Body of pancreas (tissue), 4 donors: Measurements from ENCODE around the gene SNX21. TPM values are rescaled to one million over a fixed set of nuclear protein-coding genes. Genes with fewer than 3 reads are reported as not detected.
A peak's percentile ranks its signal among the peaks of the same experiment; 100 is the strongest.

Experiments
- ATAC-seq: fragments of 150-250 bp; one replicate; pipeline ENCODE4 v1.9.1; 2016
- DNase-seq, 4 donors: peaks; one replicate each; pipeline ENCODE4 v3.0.0-alpha.2; 2019
- H3K27ac ChIP-seq, 4 donors: fragments of 200-600 bp; sonication (generic); 1 replicate in 3 of 4; 2 replicates in 1 of 4; pipeline versions ENCODE4 v1.5.1 to v1.6.1; 2016 to 2019; ENCODE audit warnings: mild to moderate bottlenecking in 1 of 4, mixed read lengths in 1 of 4, moderate library complexity in 1 of 4
- H3K27me3 ChIP-seq, 2 donors: fragments of 200-600 bp; sonication (generic); one replicate each; pipeline ENCODE4 v1.6.0; 2016; ENCODE audit warnings: mild to moderate bottlenecking in 1 of 2
- H3K36me3 ChIP-seq, 2 donors: fragments of 200-600 bp; sonication (generic); replicated peaks in 1 of 2; 2 replicates each; pipeline ENCODE4 v1.5.1; 2016; ENCODE audit warnings: low read depth in 2 of 2; ENCODE audit not compliant: insufficient read depth in 1 of 2
- H3K4me1 ChIP-seq: fragments of 200-600 bp; sonication (generic); one replicate; pipeline ENCODE4 v1.6.0; 2016
- H3K4me3 ChIP-seq, 2 donors: fragments of 200-600 bp; sonication (generic); 1 replicate in 1 of 2; 2 replicates in 1 of 2; pipeline ENCODE4 v1.5.1; 2016 to 2019
- H3K9me3 ChIP-seq, 3 donors: fragments of 200-600 bp; sonication (generic); 1 replicate in 2 of 3; 2 replicates in 1 of 3; pipeline ENCODE4 v1.5.1; 2016
- POLR2A ChIP-seq, 3 donors: fragments of 450-650 bp; IDR thresholded peaks; one replicate each; pipeline ENCODE4 v1.6.1; 2016; ENCODE audit warnings: antibody characterized with exemption in 3 of 3, mild to moderate bottlenecking in 2 of 3
- WGBS, 2 donors: methylation state at CpG; one replicate each; pipeline ENCODE4 v1.1.5; 2017; 5-methylcytosine and 5-hydroxymethylcytosine counted together
- intact Hi-C: fragments of 100-400 bp; cut with DNase I; formaldehyde crosslinking; loops from one replicate; pipeline ENCODE4 v1.15.1; 2023
- total RNA-seq, 2 donors: library from RNA; depleted of rRNA; stranded (reverse); fragments of >200 nt; gene quantifications; one replicate each; pipeline ENCODE4 v1.1.0, GENCODE V29; 2016
- TF ChIP-seq, protein P1 (sequence below), 7 experiments: fragments of 450-650 bp in 4 of 7; fragments of 200-600 bp in 3 of 7; sonication (generic) in 3 of 7; IDR thresholded peaks; one replicate each; pipeline ENCODE4 v1.5.1; 2016 to 2019; ENCODE audit warnings: antibody characterized with exemption in 7 of 7

The SNX21 gene
- total RNA-seq, 2 donors from 2014 or later: 42.8 to 46.5 TPM

DNA sequence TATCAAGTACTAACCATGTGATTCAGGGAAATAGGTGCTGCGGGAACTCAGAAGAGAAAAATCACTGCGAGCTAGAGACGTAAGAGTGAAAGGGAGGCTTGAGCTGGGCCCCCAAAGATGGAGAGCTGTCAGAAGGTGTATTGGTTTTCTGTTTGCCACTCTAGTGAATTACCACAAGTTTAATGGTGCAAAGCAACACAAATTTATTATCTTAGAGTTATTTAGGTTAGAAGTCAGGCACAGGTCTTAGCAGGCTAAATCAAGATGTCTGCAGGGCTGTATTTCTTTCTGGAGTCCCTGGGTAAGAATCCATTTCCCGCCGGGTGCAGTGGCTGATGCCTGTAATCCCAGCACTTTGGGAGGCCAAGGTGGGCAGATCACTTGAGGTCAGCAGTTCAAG, 26.3 kb downstream of the SNX21 start:
- DNase-seq (no peak), ATAC-seq (no peak)
- no peak overlapping the region for H3K4me3 ChIP-seq
- 86 to 95% methylated on average over 5 of the region's 5 CpGs for WGBS, 2 donors
- intact Hi-C loops: no loop called here
- no peaks in the 10 kb centered on the region for H3K9me3 ChIP-seq
- H3K27ac ChIP-seq: no peak overlapping the region
- peaks cover 25% of the 10 kb centered on the region for H3K4me1 ChIP-seq
- H3K27me3 ChIP-seq: no peaks in the 10 kb centered on the region
- no peaks in the 10 kb centered on the region for H3K36me3 ChIP-seq
- TF ChIP-seq, protein P1, sequence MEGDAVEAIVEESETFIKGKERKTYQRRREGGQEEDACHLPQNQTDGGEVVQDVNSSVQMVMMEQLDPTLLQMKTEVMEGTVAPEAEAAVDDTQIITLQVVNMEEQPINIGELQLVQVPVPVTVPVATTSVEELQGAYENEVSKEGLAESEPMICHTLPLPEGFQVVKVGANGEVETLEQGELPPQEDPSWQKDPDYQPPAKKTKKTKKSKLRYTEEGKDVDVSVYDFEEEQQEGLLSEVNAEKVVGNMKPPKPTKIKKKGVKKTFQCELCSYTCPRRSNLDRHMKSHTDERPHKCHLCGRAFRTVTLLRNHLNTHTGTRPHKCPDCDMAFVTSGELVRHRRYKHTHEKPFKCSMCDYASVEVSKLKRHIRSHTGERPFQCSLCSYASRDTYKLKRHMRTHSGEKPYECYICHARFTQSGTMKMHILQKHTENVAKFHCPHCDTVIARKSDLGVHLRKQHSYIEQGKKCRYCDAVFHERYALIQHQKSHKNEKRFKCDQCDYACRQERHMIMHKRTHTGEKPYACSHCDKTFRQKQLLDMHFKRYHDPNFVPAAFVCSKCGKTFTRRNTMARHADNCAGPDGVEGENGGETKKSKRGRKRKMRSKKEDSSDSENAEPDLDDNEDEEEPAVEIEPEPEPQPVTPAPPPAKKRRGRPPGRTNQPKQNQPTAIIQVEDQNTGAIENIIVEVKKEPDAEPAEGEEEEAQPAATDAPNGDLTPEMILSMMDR (IDR thresholded peaks at IDR 0.05): no peak
- TF ChIP-seq POLR2A (IDR thresholded peaks at IDR 0.05): no peak

DNA sequence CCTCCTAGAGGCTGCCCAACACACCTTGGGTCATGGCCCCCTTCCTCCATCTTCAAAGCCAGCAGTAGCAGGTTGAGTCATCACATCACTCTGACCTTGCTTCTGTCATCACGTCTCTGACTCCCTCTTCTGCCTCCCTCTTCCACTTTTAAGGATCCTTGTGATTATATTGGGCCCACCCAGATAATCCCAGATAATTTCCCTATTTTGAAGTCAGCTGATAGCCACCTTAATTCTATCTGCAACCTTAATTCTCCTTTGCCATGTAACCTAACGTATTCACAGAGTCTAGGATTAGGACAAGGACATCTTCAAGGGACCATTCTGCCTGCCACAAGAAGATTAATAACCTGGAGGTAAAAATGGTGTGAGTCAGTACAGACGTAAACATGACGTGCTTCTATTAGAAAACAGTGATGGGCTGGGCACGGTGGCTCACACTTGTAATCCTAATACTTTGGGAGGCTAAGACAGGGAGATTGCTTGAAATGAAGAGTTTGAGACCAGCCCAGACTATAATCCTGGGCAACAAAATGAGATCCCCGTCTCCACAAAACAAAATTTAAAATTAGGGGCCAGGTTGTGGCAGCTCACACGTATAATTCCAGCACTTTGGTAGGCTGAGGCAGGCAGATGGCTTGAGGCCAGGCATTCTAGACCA, 27.1 kb downstream of the SNX21 start:
- H3K27ac ChIP-seq: no peak overlapping the region
- intact Hi-C loops: no loop called here

DNA sequence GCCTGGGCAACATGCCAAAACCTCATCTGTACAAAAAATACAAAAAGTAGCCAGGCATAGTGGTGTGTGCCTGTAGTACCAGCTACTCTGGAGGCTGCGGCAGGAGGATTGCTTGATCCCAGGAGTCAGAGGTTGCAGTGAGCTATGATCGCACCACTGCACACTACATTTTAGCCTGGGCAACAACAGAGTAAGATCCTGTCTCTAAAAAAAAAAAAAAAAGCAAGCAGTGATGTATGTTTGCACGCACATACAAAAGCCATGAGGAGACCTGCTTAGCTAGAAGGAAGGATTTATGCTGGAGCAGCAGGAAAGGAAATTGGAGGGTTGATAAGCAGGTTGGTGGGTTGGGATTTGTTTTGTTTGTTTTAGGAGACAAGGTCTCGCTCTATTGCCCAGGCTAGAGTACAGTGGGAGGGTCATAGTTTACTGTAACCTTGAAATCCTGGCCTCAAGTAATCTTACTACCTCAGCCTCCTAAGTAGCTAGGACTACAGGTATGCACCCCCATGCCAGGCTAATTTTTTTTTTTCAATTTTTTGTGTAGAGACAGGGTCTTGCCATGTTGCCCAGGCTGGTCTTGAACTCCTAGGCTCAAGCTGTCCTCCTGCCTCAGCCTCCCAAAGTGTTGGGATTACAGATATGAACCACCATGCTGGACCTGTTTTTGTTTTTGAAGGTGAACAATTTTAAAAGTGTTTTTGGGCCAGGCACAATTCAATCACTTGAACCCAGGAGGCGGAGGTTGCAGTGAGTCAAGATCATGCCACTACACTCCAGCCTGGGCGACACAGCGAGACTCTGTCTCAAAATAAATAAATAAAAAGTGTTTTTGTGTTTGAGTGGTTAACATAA, 27.8 kb downstream of the SNX21 start:
- Histone ChIP-seq H3K9me3 (no peaks in the 10 kb centered on the region), H3K4me1 (peaks cover 11% of the 10 kb centered on the region), H3K4me3 (no peak overlapping the region), H3K36me3 (no peaks in the 10 kb centered on the region), H3K27ac (no peak overlapping the region), H3K27me3 (no peaks in the 10 kb centered on the region)
- 84 to 91% methylated on average over 7 of the region's 7 CpGs for WGBS, 2 donors
- ATAC-seq: no peak
- no peak for TF ChIP-seq POLR2A (IDR thresholded peaks at IDR 0.05)
- TF ChIP-seq, protein P1 (IDR thresholded peaks at IDR 0.05): no peak
- intact Hi-C loops: no loop called here
- DNase-seq: peak in 1 of 4 donors; percentile 31

More for the DNA sequence above, 27.1 kb downstream of the SNX21 start:
- ATAC-seq: no peak
- TF ChIP-seq, protein P1 (IDR thresholded peaks at IDR 0.05): no peak
- no peak for TF ChIP-seq POLR2A (IDR thresholded peaks at IDR 0.05)
- H3K4me1 ChIP-seq: peaks cover 19% of the 10 kb centered on the region
- H3K9me3 ChIP-seq: no peaks in the 10 kb centered on the region
- peak in 1 of 4 donors; percentile 46 for DNase-seq
- H3K36me3 ChIP-seq: no peaks in the 10 kb centered on the region
- no peak overlapping the region for H3K4me3 ChIP-seq
- H3K27me3 ChIP-seq: no peaks in the 10 kb centered on the region
- WGBS, 2 donors: 68 to 70% methylated on average over 7 of the region's 7 CpGs

DNA sequence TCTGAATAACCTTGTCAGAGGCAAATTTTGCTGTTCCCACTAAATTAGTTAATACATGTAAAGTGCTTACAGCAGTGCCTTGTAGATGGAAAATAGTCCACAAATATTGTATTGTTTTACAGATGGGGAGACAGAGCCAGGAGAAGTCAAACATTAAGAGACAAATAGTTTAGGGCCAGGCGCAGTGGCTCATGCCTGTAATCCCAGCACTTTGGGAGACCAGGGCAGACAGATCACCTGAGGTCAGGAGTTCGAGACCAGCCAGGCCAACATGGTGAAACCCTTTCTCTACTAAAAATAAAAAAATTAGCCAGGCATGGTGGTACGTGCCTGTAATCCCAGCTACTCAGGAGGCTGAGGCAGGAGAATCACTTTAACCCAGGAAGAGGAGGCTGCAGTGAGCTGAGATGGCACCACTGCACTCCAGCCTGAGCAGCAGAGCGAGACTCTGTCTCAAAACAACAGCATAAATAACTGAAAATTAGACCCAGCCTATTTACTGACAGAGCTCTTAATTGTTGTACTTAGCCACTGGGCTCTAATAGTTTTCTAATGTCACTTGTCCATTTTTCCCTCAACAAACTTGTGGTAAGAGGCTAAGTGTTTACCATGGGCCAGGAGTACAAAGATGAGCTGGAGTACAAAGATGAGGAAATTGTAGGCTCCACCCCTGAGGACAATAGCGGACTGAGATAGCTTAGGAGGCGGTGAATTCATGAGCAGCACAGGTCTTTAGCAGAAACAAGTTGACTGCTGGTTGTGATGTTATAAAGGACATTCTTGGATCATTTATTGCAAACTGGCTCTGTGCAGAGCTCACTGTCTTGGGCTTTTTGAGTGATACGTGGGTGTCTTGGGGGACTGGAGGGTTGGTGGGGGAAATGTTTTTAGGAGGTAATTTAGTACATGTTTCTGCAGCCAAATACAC, 30.2 kb downstream of the SNX21 start:
- no peak for ATAC-seq
- H3K4me1 ChIP-seq: no peaks in the 10 kb centered on the region
- no peaks in the 10 kb centered on the region for H3K27me3 ChIP-seq
- TF ChIP-seq, protein P1 (IDR thresholded peaks at IDR 0.05): no peak
- TF ChIP-seq POLR2A (IDR thresholded peaks at IDR 0.05): no peak
- H3K9me3 ChIP-seq: no peaks in the 10 kb centered on the region
- 83 to 86% methylated on average over 7 of the region's 7 CpGs for WGBS, 2 donors
- H3K4me3 ChIP-seq: no peak overlapping the region
- no peak for DNase-seq
- no peaks in the 10 kb centered on the region for H3K36me3 ChIP-seq
- no peak overlapping the region for H3K27ac ChIP-seq
- intact Hi-C loops: no loop called here
